ENCODE data around the gene LPAR1.

LPAR1 gene

GRCh38 chr9:110975278-110975677 is 63.0 kb downstream of the LPAR1 start:
- H3K4ac ChIP-seq (ENCODE audit: low read depth in 1 of 2, low read length in 2 of 2): no peak overlapping the region
- H3K14ac ChIP-seq (ENCODE audit: low read length in 2 of 2): no peak overlapping the region
- H3K4me2 ChIP-seq (ENCODE audit: low read length, poor library complexity, severe bottlenecking): no peak overlapping the region
- no peaks in the 10 kb centered on the region for H3K27me3 ChIP-seq (ENCODE audit: control insufficient read depth in 1 of 2, insufficient read depth in 1 of 2, low read length in 2 of 2)
- H3K23ac ChIP-seq (ENCODE audit: low read length in 2 of 2): no peak overlapping the region
- no peak overlapping the region for H3K27ac ChIP-seq (ENCODE audit: low read length, poor library complexity, severe bottlenecking)
- H2AK5ac ChIP-seq (ENCODE audit: low read length, severe bottlenecking): no peak overlapping the region
- peaks cover 3% of the 10 kb centered on the region for H3K4me1 ChIP-seq (ENCODE audit: control insufficient read depth, insufficient read depth, low read depth, low read length)
- H3K9me3 ChIP-seq (ENCODE audit: control insufficient read depth, low read length): no peaks in the 10 kb centered on the region
- no peak overlapping the region for H2BK12ac ChIP-seq (ENCODE audit: low read length in 2 of 2)
- H2BK5ac ChIP-seq (ENCODE audit: low read depth, low read length, poor library complexity, severe bottlenecking): no peak overlapping the region
- H2BK120ac ChIP-seq (ENCODE audit: low read depth, low read length): no peak overlapping the region
- DNase-seq: no peak
- no peak overlapping the region for H4K91ac ChIP-seq (ENCODE audit: low read length)
- H2AFZ ChIP-seq (ENCODE audit: low read depth, low read length): no peak overlapping the region
- WGBS: 100% methylated on average over 2 of the region's 2 CpGs
- no peak overlapping the region for H3K4me3 ChIP-seq (ENCODE audit: insufficient read depth in 1 of 2, low read depth in 1 of 2, low read length in 2 of 2)
- H3K18ac ChIP-seq (ENCODE audit: low read depth in 1 of 2, low read length in 2 of 2): no peak overlapping the region
- H3K9ac ChIP-seq (ENCODE audit: low read length): no peak overlapping the region
- no peak overlapping the region for H2BK15ac ChIP-seq (ENCODE audit: low read depth, poor library complexity, severe bottlenecking)
- H4K8ac ChIP-seq (ENCODE audit: low read length): no peak overlapping the region
- H3K79me1 ChIP-seq (replicated peaks; ENCODE audit: low read length, poor library complexity, severe bottlenecking): peaks cover 15% of the 10 kb centered on the region
- peaks cover 0 to 31% of the 10 kb centered on the region in 2 experiments for H3K36me3 ChIP-seq (ENCODE audit: control insufficient read depth in 1 of 2, insufficient read depth in 2 of 2, low read depth in 1 of 2, low read length in 2 of 2)

GRCh38 chr9:110971705-110972104 is 66.6 kb downstream of the LPAR1 start:
- H3K27ac ChIP-seq (ENCODE audit: low read length, poor library complexity, severe bottlenecking): no peak overlapping the region
- H3K14ac ChIP-seq (ENCODE audit: low read length in 2 of 2): no peak overlapping the region
- no peak overlapping the region for H4K91ac ChIP-seq (ENCODE audit: low read length)
- H2BK15ac ChIP-seq (ENCODE audit: low read depth, poor library complexity, severe bottlenecking): no peak overlapping the region
- no peak overlapping the region for H3K23ac ChIP-seq (ENCODE audit: low read length in 2 of 2)
- H3K4me3 ChIP-seq (ENCODE audit: insufficient read depth in 1 of 2, low read depth in 1 of 2, low read length in 2 of 2): no peak overlapping the region
- no peak overlapping the region for H3K9ac ChIP-seq (ENCODE audit: low read length)
- no peaks in the 10 kb centered on the region for H3K27me3 ChIP-seq (ENCODE audit: control insufficient read depth in 1 of 2, insufficient read depth in 1 of 2, low read length in 2 of 2)
- no peak overlapping the region for H2BK120ac ChIP-seq (ENCODE audit: low read depth, low read length)
- H4K8ac ChIP-seq (ENCODE audit: low read length): no peak overlapping the region
- no peak overlapping the region for H3K4me2 ChIP-seq (ENCODE audit: low read length, poor library complexity, severe bottlenecking)
- no peak overlapping the region for H3K4ac ChIP-seq (ENCODE audit: low read depth in 1 of 2, low read length in 2 of 2)
- peaks cover 0 to 67% of the 10 kb centered on the region in 2 experiments for H3K36me3 ChIP-seq (ENCODE audit: control insufficient read depth in 1 of 2, insufficient read depth in 2 of 2, low read depth in 1 of 2, low read length in 2 of 2)
- WGBS: 98% methylated on average over 5 of the region's 5 CpGs
- DNase-seq: no peak
- no peak overlapping the region for H2AK5ac ChIP-seq (ENCODE audit: low read length, severe bottlenecking)
- no peaks in the 10 kb centered on the region for H3K9me3 ChIP-seq (ENCODE audit: control insufficient read depth, low read length)
- no peak overlapping the region for H2AFZ ChIP-seq (ENCODE audit: low read depth, low read length)
- H3K18ac ChIP-seq (ENCODE audit: low read depth in 1 of 2, low read length in 2 of 2): no peak overlapping the region
- H3K79me1 ChIP-seq (replicated peaks; ENCODE audit: low read length, poor library complexity, severe bottlenecking): peaks cover 25% of the 10 kb centered on the region
- no peaks in the 10 kb centered on the region for H3K4me1 ChIP-seq (ENCODE audit: control insufficient read depth, insufficient read depth, low read depth, low read length)
- no peak overlapping the region for H2BK5ac ChIP-seq (ENCODE audit: low read depth, low read length, poor library complexity, severe bottlenecking)
- H2BK12ac ChIP-seq (ENCODE audit: low read length in 2 of 2): no peak overlapping the region

GRCh38 chr9:110971234-110971633 is 67.0 kb downstream of the LPAR1 start:
- Histone ChIP-seq H3K9me3 (ENCODE audit: control insufficient read depth, low read length) (no peaks in the 10 kb centered on the region), H2AK5ac (ENCODE audit: low read length, severe bottlenecking) (no peak overlapping the region), H3K79me1 (replicated peaks; ENCODE audit: low read length, poor library complexity, severe bottlenecking) (peaks cover 25% of the 10 kb centered on the region)

GRCh38 chr9:110969971-110970386 is 68.3 kb downstream of the LPAR1 start:
- Histone ChIP-seq H2BK5ac (ENCODE audit: low read depth, low read length, poor library complexity, severe bottlenecking) (no peak overlapping the region), H3K9me3 (ENCODE audit: control insufficient read depth, low read length) (peaks cover 4% of the 10 kb centered on the region), H3K27me3 (ENCODE audit: control insufficient read depth in 1 of 2, insufficient read depth in 1 of 2, low read length in 2 of 2) (no peaks in the 10 kb centered on the region), H3K36me3 (ENCODE audit: control insufficient read depth in 1 of 2, insufficient read depth in 2 of 2, low read depth in 1 of 2, low read length in 2 of 2) (peaks cover 3 to 80% of the 10 kb centered on the region in 2 experiments), H3K79me1 (replicated peaks; ENCODE audit: low read length, poor library complexity, severe bottlenecking) (peaks cover 25% of the 10 kb centered on the region), H2AK5ac (ENCODE audit: low read length, severe bottlenecking) (no peak overlapping the region), H2AFZ (ENCODE audit: low read depth, low read length) (no peak overlapping the region), H2BK120ac (ENCODE audit: low read depth, low read length) (no peak overlapping the region), H3K14ac (ENCODE audit: low read length in 2 of 2) (no peak overlapping the region), H3K4me3 (ENCODE audit: insufficient read depth in 1 of 2, low read depth in 1 of 2, low read length in 2 of 2) (no peak overlapping the region), H3K4me1 (ENCODE audit: control insufficient read depth, insufficient read depth, low read depth, low read length) (no peaks in the 10 kb centered on the region), H3K18ac (ENCODE audit: low read depth in 1 of 2, low read length in 2 of 2) (peak overlapping the region in 1 of 2 experiments; percentile 21), H4K91ac (ENCODE audit: low read length) (no peak overlapping the region), H3K23ac (ENCODE audit: low read length in 2 of 2) (no peak overlapping the region), H2BK15ac (ENCODE audit: low read depth, poor library complexity, severe bottlenecking) (no peak overlapping the region), H3K9ac (ENCODE audit: low read length) (no peak overlapping the region), H3K4me2 (ENCODE audit: low read length, poor library complexity, severe bottlenecking) (no peak overlapping the region), H3K4ac (ENCODE audit: low read depth in 1 of 2, low read length in 2 of 2) (no peak overlapping the region), H3K27ac (ENCODE audit: low read length, poor library complexity, severe bottlenecking) (peak overlapping the region; percentile 17), H2BK12ac (ENCODE audit: low read length in 2 of 2) (no peak overlapping the region), H4K8ac (ENCODE audit: low read length) (no peak overlapping the region)
- 47% methylated on average over 3 of the region's 4 CpGs for WGBS
- peak; percentile 64 for DNase-seq

More at GRCh38 chr9:110971234-110971633, 67.0 kb downstream of the LPAR1 start:
- no peak overlapping the region for H3K9ac ChIP-seq (ENCODE audit: low read length)
- no peak overlapping the region for H2AFZ ChIP-seq (ENCODE audit: low read depth, low read length)
- no peak overlapping the region for H4K91ac ChIP-seq (ENCODE audit: low read length)
- H2BK5ac ChIP-seq (ENCODE audit: low read depth, low read length, poor library complexity, severe bottlenecking): no peak overlapping the region
- no peak for DNase-seq
- H3K4me1 ChIP-seq (ENCODE audit: control insufficient read depth, insufficient read depth, low read depth, low read length): no peaks in the 10 kb centered on the region
- no peak overlapping the region for H2BK120ac ChIP-seq (ENCODE audit: low read depth, low read length)
- peak overlapping the region in 1 of 2 experiments; percentile 18 for H2BK12ac ChIP-seq (ENCODE audit: low read length in 2 of 2)
- H3K18ac ChIP-seq (ENCODE audit: low read depth in 1 of 2, low read length in 2 of 2): no peak overlapping the region
- no peak overlapping the region for H3K14ac ChIP-seq (ENCODE audit: low read length in 2 of 2)
- no peak overlapping the region for H3K4me3 ChIP-seq (ENCODE audit: insufficient read depth in 1 of 2, low read depth in 1 of 2, low read length in 2 of 2)
- peaks cover 0 to 69% of the 10 kb centered on the region in 2 experiments for H3K36me3 ChIP-seq (ENCODE audit: control insufficient read depth in 1 of 2, insufficient read depth in 2 of 2, low read depth in 1 of 2, low read length in 2 of 2)
- WGBS: 83% methylated on average over 2 of the region's 2 CpGs
- H3K4ac ChIP-seq (ENCODE audit: low read depth in 1 of 2, low read length in 2 of 2): no peak overlapping the region
- no peak overlapping the region for H3K23ac ChIP-seq (ENCODE audit: low read length in 2 of 2)
- H2BK15ac ChIP-seq (ENCODE audit: low read depth, poor library complexity, severe bottlenecking): no peak overlapping the region
- no peak overlapping the region for H4K8ac ChIP-seq (ENCODE audit: low read length)
- no peak overlapping the region for H3K27ac ChIP-seq (ENCODE audit: low read length, poor library complexity, severe bottlenecking)
- no peaks in the 10 kb centered on the region for H3K27me3 ChIP-seq (ENCODE audit: control insufficient read depth in 1 of 2, insufficient read depth in 1 of 2, low read length in 2 of 2)
- H3K4me2 ChIP-seq (ENCODE audit: low read length, poor library complexity, severe bottlenecking): no peak overlapping the region

Measured in mesenchymal stem cell (in vitro differentiated cells and primary cell).